GM18907 (cell line): ENCODE data around the gene WDR47.
"Not testable (repeated sequence)": the region's sequence is repeated elsewhere in the genome, so short reads cannot be mapped to it uniquely, and the experiment has no call there.

Source experiments
- ATAC-seq: cut with Tn5 transposase; IDR thresholded peaks from one replicate; pipeline ENCODE4 v1.9.1; 2021; ENCODE audit warnings: mild to moderate bottlenecking, moderate library complexity; ENCODE audit not compliant: unreplicated experiment

The WDR47 gene

DNA sequence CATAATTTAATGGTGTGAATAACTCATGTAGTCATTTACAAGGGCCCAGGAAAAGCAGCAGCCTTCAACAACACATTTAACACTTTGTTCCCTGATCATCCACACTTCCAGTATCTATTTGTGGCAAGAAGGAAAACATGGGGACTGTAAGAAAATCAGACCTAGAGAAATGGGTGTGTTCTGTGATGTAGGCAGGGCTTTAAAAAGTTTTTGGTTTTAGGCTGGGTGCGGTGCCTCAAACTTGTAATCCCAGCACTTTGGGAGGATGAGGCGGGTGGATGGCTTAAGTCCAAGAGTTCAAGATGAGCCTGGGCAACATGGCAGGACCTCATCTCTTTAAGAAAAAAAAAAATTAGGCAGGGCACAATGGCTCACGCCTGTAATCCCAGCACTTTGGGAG, 14.2 kb upstream of the WDR47 start:
- ATAC-seq, result no peak

DNA sequence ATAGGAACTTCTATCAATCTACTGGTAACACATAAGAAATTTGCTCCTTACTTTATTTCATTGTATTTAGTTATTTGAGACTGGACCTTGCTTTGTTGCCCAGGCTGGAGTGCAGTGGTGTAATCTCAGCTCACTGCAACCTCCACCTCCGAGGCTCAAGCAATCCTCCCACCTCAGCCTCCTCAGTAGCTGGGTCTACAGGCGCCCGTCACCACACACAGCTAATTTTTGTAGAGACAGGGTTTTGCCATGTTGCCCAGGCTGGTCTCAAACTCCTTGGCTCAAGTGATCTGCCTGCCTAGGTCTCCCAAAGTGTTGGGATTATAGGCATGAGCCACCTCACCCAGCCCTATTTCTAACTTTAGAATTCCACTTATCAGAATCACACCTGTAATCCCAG, 10.2 kb upstream of the WDR47 start:
- ATAC-seq, result not testable (repeated sequence)

DNA sequence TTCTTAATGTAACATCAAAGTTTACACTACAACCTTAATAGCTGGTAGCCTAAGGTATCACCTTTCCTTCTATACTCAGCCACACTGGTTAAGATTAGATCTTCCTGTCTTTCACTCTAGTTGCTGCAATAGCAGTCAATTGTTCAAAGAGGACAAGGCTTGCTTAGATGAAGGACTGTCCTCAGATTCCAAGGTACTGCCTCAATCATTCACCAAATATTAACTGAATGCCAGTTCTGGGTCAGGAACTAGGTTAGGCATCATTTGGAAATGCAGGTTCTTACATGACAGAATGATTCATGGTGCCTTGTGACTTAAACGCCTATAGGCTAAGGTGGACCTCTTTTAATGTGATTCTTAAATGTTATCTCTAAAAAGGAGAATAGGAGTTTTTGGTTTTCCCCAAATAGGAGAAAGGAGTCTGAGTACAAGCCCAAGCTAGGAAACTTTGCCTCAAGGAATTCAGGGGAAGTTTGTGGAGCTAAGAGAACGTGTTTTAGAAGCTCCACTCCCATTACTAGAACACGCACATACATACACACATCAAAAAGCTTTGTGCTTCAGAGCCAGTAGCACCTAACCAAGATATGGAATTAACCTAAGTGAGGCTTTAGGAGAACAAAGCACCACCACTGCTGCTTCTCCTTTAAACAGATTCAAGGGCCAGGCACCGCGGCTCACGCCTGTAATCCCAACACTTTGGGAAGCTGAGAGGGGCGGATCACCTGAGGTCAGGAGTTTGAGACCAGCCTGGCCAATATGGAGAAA, 8.5 kb upstream of the WDR47 start:
- ATAC-seq, result no peak

DNA sequence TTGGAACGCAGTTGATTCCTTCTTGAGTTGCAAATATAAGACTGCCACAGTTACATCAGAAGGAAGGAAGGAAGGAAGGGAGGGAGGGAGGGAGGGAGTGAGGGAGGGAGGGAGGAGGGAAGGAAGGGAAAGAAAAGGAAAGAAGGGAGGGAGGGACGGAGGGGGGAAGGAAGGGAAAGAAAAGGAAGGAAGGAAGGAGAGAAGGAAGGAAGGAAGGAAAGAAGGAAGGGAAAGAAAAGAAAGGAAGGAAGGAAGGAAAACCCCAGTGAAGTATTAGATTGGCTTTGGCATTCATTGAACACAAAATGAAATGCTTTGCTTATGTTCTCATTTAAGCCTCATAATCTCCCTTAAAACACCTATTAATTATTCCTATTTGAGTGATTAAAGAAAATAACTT, 6.4 kb upstream of the WDR47 start:
- ATAC-seq, result no peak

DNA sequence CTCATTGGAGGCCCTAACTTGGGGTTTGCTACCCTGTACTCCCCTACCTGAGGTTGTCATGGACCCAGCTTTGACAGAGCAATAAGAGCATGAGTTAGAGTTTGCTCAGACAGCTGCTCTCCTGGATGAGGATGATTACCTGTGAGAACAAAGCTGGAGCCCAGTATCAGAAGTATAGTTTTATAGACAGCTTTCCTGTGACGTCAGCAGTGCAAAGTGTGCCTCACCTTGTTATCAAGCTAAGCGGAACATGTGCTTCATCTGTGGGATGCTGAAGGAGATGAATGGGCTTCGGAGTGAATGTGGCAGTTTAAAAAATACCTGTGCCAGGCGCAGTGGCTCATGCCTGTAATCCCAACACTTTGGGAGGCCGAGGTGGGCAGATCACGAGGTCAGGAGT, 5.4 kb upstream of the WDR47 start:
- no peak for ATAC-seq

DNA sequence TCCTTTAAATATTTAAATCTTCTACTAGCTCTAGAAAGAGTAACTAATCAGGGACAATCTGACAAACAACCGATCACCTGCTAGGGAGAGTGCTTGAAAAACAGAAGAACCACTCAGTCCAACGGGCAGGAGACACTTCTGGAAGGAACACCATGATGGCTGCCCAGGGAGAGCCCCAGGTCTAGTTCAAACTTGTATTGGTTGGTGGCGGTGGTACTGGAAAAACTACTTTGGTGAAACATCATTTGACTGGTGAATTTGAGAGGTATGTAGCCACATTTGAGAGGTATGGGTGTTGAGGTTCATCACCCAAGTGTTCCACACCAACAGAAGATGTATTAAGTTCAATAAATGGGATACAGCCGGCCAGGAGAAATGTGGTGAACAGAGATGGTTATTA, 4.8 kb upstream of the WDR47 start:
- ATAC-seq, result no peak

DNA sequence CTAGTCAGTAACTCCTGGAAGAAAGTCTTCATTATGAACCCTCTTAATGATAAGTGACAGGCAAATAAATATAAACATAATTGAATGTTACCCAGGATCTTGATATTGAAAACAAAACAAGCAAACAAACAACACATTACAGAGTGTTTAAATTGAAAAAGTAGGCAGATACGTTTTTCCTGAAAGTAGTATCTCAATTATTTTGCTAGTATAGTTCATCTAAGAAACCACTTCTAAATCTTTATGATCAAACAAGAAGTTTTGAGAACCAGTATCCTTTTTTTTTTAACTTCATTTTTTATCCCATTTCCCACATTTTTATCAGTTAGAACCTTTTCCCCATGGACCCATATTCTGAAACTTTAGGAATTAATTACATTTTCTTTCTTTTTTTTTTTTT, 3.7 kb upstream of the WDR47 start:
- ATAC-seq, result no peak

DNA sequence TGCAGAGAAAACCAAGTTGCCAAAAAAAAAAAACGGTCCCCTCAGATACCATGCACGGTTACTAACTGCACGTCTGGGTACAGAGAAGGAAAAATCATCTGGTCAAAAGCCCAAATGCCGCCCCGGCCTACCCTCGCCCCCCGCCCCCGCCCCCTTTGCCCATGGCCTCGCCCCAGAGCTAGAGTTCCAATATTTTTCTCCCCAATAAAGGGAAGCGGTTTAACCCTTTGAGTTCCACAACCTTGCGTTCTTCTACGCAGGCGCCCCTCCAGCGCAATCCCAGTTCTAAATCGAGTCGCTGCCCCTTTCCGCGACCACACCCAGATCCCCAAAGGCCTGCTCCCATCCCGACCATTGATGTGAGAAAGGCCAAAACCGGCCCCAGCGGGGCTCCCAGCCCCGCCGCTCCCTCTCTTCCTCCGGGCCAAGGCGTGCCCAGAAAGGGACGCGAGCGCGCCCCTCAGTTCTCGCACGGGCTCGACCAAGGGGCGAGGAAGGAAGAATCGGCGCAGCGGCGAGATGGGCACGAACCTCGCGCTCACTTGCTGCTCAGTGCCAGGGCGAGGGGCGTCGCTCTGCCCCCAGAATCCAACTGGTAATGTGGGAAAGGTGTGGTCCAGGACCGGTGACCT, 797 bp downstream of the WDR47 start:
- peak; percentile 43 for ATAC-seq

DNA sequence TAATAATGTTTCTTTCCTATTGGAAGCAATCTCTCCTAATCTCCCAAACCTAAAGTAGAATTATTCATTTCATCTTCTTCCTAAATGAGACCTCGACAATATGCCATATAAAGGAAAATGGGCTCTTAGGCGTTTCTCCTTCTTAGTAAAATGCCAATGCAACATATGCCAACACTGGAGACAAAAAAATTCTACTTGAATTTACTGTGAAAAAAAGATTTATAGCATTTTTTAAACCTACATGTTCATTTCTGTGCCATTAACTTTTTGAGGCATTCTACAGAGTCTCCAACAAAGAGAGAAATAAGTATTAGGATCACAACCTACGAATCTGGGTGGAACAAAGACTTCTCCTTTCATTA, 1.3 kb downstream of the WDR47 start:
- ATAC-seq, result no peak

DNA sequence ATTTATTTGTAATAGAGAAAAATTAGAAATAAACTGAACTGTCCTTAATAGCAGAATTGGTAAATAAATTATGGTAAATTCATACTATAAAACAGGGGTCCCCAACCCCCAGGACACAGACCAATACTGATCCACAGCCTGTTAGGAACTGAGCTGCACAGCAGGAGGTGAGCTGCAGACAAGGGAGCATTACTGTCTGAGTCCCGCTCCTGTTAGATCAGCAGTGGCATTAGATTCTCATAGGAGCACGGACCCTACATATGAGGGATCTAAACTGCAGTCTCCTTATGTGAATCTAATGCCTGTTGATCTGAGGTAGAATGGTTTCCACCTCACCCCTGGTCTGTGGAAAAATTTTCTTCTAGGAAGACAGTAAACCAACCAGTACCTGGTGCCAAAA, 7.5 kb downstream of the WDR47 start:
- ATAC-seq, result no peak

DNA sequence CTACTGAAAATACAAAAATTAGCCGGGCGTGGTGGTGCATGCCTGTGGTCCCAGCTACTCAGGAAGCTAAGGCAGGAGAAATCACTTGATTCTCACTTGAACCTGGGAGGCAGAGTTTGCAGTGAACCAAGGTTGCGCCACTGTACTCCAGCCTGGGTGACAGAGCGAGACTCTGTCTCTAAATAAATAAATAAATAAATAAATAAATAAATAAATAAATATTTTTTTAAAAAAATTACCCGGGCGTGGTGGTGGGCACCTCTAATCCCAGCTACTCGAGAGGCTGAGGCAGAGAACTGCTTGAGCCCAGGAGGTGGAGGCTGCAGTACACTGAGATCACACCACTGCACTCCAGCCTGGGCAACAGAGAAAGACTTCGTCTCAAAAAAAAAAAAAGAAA, 12.4 kb downstream of the WDR47 start:
- ATAC-seq, result not testable (repeated sequence)

DNA sequence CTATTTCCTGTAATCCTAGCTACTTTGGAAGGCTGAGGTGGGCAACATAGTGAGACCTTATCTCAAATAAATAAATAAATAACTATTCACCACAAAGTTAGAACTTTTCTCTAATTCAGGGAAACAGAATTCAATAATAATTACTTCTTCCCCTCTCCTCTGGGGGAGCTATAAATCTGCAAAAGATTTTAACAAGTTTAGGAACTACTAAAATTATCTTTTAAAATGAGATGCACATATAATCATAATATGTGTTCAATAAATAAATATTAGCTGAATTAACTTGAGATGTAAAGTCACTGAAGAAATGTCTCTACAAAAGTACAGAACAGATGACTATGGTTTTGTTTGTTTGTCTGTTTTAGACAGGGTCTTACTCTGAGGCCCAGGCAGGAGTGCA, 14.1 kb downstream of the WDR47 start:
- no peak for ATAC-seq

DNA sequence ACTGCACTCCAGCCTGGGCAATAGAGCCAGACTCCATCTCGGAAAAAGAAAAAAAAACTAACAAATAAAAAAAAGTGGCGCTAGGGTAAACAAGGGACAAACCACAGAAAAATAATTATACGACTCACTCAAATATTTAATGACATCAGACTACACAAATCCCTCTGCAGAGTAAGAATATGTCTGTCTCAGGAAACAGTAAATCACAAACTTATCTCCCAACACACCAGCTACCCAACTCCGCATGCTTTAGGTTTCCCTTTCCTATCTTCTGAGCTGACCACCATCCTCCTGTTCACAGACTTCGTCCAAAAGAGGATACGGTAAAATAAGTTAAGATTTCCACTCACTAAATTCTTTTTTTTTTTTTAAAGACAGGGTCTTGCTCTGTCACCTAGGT, 16.2 kb downstream of the WDR47 start:
- no peak for ATAC-seq

DNA sequence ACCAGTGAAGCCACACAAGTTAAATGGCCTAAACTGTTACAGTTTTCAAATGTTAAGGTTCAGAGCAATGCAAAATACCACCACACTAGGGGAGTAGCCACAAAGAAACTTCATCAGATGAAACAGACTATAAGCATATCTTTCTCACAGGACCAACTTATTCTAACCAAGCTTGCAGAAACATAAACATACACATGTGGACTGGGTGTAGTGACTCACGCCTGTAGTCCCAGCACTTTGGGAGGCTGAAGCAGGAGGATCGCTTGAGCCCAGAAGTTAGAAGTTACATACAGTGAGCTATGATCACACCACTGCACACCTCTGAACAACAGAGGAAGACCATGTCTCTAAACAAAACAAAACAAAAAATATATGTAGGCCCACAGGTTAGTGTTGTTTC, 17.3 kb downstream of the WDR47 start:
- no peak for ATAC-seq

DNA sequence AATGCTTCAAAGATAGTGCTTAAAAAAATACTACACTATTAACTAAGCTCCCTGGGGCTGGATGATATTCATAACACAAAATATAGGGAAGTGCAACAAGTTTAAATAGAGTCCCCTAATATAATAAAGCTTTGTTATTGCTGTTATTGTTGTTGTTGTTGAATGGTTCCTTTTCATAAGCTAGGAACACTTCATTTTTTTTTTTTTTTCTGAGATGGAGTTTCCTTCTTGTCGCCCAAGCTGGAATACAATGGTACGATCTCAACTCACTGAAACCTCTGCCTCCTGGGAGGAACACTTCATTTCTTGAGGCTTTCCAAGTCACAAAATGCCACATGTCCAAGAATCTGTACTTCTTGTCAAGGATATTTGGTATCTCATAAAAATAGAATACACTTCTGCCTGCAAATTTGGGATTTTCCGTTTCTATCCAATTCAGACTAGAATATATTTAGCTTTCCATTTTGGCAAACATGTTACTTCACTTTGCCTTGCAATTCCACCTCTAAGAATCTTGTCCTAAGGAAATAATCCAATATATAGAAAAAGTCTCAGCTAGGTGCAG, 21.1 kb downstream of the WDR47 start:
- ATAC-seq, result no peak

DNA sequence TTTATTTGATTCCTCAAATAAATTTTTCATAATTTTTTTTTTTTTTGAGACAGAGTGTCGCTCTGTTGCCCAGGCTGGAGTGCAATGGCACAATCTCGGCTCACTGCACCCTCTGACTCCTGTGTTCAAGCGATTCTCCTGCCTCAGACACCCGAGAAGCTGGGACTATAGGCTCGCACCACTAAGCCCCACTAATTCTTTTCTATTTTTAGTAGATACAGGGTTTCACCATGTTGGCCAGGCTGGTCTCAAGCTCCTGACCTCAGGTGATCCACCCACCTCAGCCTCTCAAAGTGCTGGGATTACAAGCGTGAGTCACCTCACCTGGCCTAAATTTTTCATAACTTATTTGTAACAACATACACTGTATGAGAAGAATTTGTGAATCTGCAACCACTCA, 24.2 kb downstream of the WDR47 start:
- ATAC-seq, result not testable (repeated sequence)

DNA sequence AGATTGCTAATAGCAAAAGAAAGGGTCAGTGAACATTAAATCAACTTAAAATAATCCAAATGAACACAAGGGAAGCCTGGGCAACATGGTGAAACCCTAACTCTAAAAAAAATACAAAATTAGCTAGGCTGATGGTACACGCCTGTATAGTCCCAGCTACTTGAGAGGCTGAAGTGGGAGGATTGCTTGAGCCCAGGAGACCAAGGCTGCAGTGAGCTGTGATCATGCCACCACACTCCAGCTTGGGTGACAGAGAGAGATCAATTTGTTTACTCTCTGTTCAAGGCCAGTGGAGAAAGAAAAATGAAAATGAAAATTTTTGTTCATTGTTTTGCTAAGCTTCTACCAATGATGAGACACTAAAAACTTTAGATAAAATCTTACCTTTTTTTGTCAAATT, 24.8 kb downstream of the WDR47 start:
- ATAC-seq, result no peak

DNA sequence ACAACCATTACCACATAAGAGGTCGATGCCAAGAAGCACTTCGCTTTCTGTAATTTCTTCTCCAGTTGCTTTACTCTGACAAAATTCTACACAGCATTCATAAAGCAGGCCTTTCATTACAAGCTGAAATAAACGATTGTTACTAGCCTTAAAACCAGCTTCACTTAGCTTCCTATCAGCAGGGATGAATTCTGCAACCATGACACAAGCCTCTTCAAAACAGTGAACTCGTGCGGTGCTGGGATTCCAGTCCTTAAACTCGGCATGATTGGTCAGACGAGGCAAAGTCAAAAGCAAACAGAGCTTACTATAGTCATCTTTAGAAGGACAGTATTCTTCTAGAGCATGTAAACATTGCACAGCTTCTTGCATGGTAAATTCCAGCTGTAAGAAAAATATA, 30.6 kb downstream of the WDR47 start:
- ATAC-seq, result no peak

DNA sequence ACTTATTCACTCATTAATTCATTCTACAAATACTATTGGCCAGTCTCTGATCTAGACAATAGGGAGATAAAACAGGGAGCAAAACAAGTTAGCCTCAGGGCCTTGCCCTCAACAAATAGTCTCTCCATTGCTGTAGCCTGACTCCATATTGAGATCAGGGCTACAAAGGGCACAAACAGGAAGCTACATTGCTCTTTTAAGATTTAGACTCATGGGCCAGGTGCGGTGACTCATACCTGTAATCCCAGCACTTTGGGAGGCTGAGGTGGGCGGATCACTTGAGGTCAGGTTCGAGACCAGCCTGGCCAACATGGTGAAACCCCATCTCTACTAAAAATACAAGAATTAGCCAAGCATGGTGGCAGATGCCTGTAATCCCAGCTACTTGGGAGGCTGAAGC, 45.3 kb downstream of the WDR47 start:
- not testable (repeated sequence) for ATAC-seq

DNA sequence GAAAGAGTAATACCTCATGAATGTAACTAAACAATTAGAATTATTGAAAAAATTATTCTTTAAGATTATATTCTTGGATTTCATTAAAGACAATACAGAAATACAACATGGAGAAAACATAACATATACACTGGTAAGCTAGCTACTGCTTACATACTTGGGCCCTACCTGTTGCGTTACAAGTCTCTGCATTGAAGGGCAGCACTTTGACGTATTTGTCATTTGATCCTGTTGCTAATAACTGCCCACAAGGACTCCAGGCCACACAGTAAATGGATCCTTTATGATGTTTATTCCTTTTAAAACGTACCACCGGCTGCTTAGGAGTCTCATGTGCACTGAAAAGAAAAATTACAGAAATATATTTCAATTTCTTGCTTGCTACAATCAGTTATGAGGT, 58.8 kb downstream of the WDR47 start:
- no peak for ATAC-seq

DNA sequence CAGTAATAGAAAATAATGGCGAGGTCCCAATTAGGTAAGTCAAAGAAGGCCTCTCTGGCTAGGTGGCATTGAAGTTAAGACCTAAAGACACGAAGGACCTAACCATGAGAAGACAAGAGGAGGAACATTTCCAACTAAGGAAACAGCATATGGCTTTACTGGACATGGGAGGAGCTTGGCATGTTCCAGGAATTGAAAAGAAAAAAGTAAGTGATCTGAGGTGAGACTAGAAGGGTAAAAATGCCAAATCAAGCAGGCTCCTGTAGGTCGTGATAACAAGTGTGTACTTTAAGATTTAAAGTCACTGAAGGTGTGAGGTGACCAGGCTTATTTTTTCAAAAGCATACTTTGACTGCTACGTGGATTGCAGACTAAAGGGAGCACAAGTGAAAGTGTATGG, 65.2 kb downstream of the WDR47 start:
- ATAC-seq, result no peak

DNA sequence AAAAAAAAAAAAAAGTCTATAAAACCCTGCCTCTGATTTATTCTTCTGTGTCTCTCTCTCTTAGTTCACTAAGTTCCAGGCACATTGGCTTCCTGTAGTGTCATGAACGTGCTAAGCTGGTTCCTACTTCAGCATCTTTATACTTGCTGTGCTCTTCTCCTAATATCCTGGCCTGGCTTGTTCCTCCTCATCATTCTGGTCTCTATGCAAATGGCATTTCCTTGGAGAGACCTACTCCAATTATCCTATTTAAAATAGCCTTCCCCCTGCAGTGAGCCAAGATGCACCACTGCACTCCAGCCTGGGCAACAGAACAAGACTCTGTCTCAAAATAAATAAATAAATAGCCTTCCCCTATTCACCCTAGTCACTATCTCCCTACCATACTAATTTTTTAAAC, 69.0 kb downstream of the WDR47 start:
- ATAC-seq, result no peak

DNA sequence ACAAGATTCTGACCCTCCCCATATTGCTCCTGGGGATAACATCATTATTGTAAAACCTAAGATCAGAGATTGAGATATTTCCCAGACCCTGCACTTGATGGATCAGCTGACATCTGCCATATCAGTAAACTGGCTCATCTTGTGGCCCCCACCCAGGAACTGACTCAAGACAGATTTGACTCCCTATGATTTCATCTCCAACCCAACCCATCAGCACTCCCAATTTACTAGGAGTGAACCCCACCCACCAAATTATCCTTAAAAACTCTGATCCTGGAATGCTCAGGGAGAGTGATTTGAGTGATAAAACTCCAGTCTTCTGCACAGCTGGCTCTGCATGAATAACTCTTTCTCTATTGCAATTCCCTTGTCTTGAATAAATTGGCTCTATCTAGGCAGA, 72.6 kb downstream of the WDR47 start:
- ATAC-seq, result no peak
